Endothelial cell (in vitro differentiated cells): ENCODE results near the gene MCF2L2. TPM values are rescaled to one million over a fixed set of nuclear protein-coding genes. Genes with fewer than 3 reads are reported as not detected.
"Not testable (repeated sequence)": the region's sequence is repeated elsewhere in the genome, so short reads cannot be mapped to it uniquely, and the experiment has no call there.

Source experiments
- DNase-seq: peaks from one replicate; pipeline ENCODE4 v3.0.0; 2021; ENCODE audit warnings: low spot score
- H3K27ac Mint-ChIP-seq: one replicate; pipeline ENCODE4 v1.8.0; 2021; ENCODE audit warnings: mixed read lengths, inconsistent platforms; ENCODE audit not compliant: unreplicated experiment
- H3K27me3 Mint-ChIP-seq: one replicate; pipeline ENCODE4 v1.8.0; 2021; ENCODE audit warnings: mild to moderate bottlenecking, moderate library complexity, mixed read lengths, inconsistent platforms; ENCODE audit not compliant: unreplicated experiment
- H3K36me3 Mint-ChIP-seq: one replicate; pipeline ENCODE4 v1.8.0; 2021; ENCODE audit warnings: mild to moderate bottlenecking, low read depth, mixed read lengths, inconsistent platforms; ENCODE audit not compliant: unreplicated experiment
- H3K4me1 Mint-ChIP-seq: one replicate; pipeline ENCODE4 v1.8.0; 2021; ENCODE audit warnings: mild to moderate bottlenecking, mixed read lengths, inconsistent platforms; ENCODE audit not compliant: unreplicated experiment
- H3K4me3 Mint-ChIP-seq: one replicate; pipeline ENCODE4 v1.8.0; 2021; ENCODE audit warnings: mild to moderate bottlenecking, mixed read lengths, inconsistent platforms; ENCODE audit not compliant: unreplicated experiment
- H3K9me3 Mint-ChIP-seq: one replicate; pipeline ENCODE4 v1.8.0; 2021; ENCODE audit warnings: mixed read lengths, inconsistent platforms; ENCODE audit not compliant: unreplicated experiment
- total RNA-seq: library from RNA; stranded (reverse); fragmentation: NEBNext Ultra II Directional; extraction: Animal tissue kit (Norgen Biotek cat#: 25700); gene quantifications from one replicate; pipeline ENCODE4 v1.2.1, GENCODE V29; 2021; ENCODE audit not compliant: unreplicated experiment
- TF ChIP-seq, protein P1 (sequence below): fragments of 200-600 bp; sonication (generic); IDR thresholded peaks from one replicate; pipeline ENCODE4 v1.5.0; 2021; ENCODE audit warnings: antibody characterized with exemption; ENCODE audit not compliant: unreplicated experiment

Gene MCF2L2
- total RNA-seq, 1 donor from 2014 or later, result 1.8 TPM

DNA sequence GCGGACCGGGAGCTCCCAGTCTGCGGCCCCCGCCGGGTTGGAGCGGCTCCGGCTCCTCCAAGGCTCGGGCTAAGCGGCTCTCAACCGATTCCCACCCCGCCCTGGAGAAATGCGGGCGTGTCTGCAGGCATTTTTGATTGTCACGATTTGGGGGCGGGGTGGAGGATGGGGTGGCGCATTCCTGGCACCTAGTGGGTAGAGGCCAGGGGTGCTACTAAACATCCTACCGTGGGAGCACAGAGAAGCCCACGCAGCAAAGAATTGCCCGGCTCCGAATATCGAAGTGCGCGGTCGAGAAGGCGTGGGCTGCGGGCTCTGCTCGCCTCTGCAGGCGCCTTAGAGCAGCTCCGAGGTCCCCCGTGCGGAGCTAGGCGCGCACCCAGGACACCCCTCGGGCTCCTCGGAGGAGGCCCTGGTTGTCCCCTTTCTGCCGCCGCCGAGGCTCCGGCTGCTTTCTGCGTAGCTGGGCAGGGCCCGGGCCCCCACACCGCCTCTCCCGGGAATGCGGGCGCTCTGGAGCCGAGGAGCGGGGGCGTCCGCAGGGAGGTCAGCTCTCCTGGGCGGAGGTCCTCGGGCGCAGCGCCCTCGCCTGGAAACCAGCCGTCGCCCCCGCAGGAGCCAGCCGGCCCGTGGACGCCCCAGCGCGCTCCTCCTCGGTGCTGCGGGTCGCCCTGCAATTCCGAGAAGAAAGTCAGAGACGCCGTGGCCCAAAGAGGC, 249.4 kb downstream of the MCF2L2 start:
- H3K27ac Mint-ChIP-seq, result no peak overlapping the region
- TF ChIP-seq, protein P1, sequence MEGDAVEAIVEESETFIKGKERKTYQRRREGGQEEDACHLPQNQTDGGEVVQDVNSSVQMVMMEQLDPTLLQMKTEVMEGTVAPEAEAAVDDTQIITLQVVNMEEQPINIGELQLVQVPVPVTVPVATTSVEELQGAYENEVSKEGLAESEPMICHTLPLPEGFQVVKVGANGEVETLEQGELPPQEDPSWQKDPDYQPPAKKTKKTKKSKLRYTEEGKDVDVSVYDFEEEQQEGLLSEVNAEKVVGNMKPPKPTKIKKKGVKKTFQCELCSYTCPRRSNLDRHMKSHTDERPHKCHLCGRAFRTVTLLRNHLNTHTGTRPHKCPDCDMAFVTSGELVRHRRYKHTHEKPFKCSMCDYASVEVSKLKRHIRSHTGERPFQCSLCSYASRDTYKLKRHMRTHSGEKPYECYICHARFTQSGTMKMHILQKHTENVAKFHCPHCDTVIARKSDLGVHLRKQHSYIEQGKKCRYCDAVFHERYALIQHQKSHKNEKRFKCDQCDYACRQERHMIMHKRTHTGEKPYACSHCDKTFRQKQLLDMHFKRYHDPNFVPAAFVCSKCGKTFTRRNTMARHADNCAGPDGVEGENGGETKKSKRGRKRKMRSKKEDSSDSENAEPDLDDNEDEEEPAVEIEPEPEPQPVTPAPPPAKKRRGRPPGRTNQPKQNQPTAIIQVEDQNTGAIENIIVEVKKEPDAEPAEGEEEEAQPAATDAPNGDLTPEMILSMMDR, result no peak
- H3K27me3 Mint-ChIP-seq, result peaks cover 9% of the 10 kb centered on the region
- peak overlapping the region; percentile 74 for H3K4me3 Mint-ChIP-seq
- peaks cover 7% of the 10 kb centered on the region for H3K4me1 Mint-ChIP-seq
- no peaks in the 10 kb centered on the region for H3K36me3 Mint-ChIP-seq
- H3K9me3 Mint-ChIP-seq, result no peaks in the 10 kb centered on the region
- DNase-seq, result peak; percentile 56

DNA sequence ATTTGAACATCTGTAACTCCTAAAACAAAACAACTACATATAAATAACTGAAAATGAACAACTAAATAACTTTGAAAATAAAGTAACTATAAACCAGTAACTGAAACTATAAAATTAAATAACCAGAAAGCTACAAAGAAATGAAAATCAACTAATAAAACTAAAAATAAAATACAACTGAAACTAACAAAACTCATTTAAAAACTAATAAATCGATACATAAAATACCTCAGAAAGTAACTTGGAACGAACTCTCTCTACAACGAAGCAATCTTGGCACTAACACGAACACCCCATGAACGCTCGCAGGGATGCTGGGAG, 249.9 kb downstream of the MCF2L2 start:
- no peak for DNase-seq
- Mint-ChIP-seq H3K4me3 (peak overlapping the region; percentile 59), H3K27ac (no peak overlapping the region), H3K4me1 (peaks cover 7% of the 10 kb centered on the region), H3K36me3 (no peaks in the 10 kb centered on the region), H3K9me3 (no peaks in the 10 kb centered on the region), H3K27me3 (peaks cover 12% of the 10 kb centered on the region)
- TF ChIP-seq, protein P1, result no peak

DNA sequence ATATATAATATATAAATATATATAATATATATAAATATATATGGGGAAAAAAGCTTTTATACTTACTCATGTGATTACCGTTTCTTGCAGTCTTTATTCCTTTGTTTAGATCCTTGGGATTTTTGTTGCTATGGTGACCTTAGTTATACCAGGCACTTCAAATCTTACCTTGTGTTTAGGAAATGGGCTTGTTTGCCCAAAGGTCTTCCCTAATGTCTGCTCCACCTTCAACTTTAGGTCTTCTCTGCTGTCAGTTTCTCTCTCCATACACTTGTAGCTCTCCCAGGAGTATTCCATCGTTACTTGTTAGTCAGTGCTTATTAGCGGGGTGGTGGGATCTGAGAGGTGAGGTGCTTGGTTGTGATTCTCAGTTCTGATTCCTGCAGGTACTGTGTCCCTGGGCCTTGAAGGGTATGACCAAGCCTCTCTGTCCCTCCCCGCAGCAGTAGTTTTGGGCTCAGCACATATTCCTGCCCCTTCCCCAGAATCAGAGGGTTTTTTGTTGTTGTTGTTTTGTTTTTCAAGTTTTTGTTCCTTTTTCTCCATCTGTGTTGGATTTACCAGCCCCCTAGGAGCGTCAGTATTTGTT, 256.3 kb downstream of the MCF2L2 start:
- DNase-seq, result no peak
- no peaks in the 10 kb centered on the region for H3K9me3 Mint-ChIP-seq
- no peaks in the 10 kb centered on the region for H3K4me1 Mint-ChIP-seq
- H3K27ac Mint-ChIP-seq, result no peak overlapping the region
- TF ChIP-seq, protein P1, result no peak
- no peak overlapping the region for H3K4me3 Mint-ChIP-seq
- no peaks in the 10 kb centered on the region for H3K36me3 Mint-ChIP-seq
- peaks cover 12% of the 10 kb centered on the region for H3K27me3 Mint-ChIP-seq

DNA sequence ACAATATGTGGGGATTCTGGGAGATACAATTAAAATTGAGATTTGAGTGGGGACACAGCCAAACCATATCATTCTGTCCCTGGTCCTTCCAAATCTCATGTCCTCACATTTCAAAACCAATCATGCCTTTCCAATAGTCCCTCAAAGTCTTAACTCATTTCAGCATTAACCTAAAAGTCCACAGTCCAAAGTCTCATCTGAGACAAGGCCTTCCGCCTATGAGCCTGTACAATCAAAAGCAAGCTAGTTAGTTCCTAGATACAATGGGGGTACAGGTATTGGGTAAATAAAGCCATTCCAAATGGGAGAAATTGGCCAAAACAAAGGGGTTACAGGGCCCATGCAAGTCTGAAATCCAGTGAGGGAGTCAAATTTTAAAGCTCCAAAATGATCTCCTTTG, 260.4 kb downstream of the MCF2L2 start:
- H3K27me3 Mint-ChIP-seq, H3K36me3 Mint-ChIP-seq, H3K27ac Mint-ChIP-seq, H3K9me3 Mint-ChIP-seq, H3K4me3 Mint-ChIP-seq, H3K4me1 Mint-ChIP-seq, DNase-seq: not testable (repeated sequence)

- no peak overlapping the region for H3K27ac Mint-ChIP-seq
- H3K27me3 Mint-ChIP-seq, result peaks cover 5% of the 10 kb centered on the region
- H3K4me1 Mint-ChIP-seq, result peaks cover 3% of the 10 kb centered on the region
- DNase-seq, result no peak
- no peaks in the 10 kb centered on the region for H3K9me3 Mint-ChIP-seq
- TF ChIP-seq, protein P1, result no peak
- H3K4me3 Mint-ChIP-seq, result no peak overlapping the region
- H3K36me3 Mint-ChIP-seq, result no peaks in the 10 kb centered on the region
Measured at GRCh38 chr3:183163563-183163962, 264.9 kb downstream of the MCF2L2 start.
